K562 (cell line): ENCODE data around the gene GABRD. TPM values are rescaled to one million over a fixed set of nuclear protein-coding genes. Genes with fewer than 3 reads are reported as not detected.
A peak's percentile ranks its signal among the peaks of the same experiment; 100 is the strongest.

ENCODE experiments used
- ATF7 ChIP-seq: fragments of 450-650 bp; IDR thresholded peaks from 2 replicates; pipeline ENCODE4 v1.7.1; 2014; ENCODE audit warnings: mild to moderate bottlenecking, moderate library complexity
- BACH1 ChIP-seq: fragments of 200-800 bp; sonication (Bioruptor generic); IDR thresholded peaks from 2 replicates; pipeline ENCODE4 v1.6.1; 2016; ENCODE audit warnings: missing genetic modification characterization, missing compliant biosample characterization
- C11orf30 ChIP-seq: fragments of 450-650 bp; IDR thresholded peaks from 2 replicates; pipeline ENCODE4 v1.6.1; 2016; ENCODE audit warnings: low read depth, mild to moderate bottlenecking
- CHCHD3 ChIP-seq: fragments of 250-450 bp; sonication (Bioruptor Pico); IDR thresholded peaks from 2 replicates; pipeline ENCODE4 v2.1.2; 2022; ENCODE audit warnings: mild to moderate bottlenecking
- CTBP1 ChIP-seq: fragments of 450-650 bp; IDR thresholded peaks from 2 replicates; pipeline ENCODE4 v1.6.1; 2016; ENCODE audit warnings: borderline replicate concordance
- DDX20 ChIP-seq: fragments of 450-650 bp; IDR thresholded peaks from 2 replicates; pipeline ENCODE4 v1.6.1; 2016; ENCODE audit warnings: missing genetic modification characterization, low read depth, mild to moderate bottlenecking, missing compliant biosample characterization, moderate library complexity
- ELF4 ChIP-seq: fragments of 450-650 bp; formaldehyde crosslinking; IDR thresholded peaks from 2 replicates; pipeline ENCODE4 v1.4.0; 2022; ENCODE audit warnings: missing genetic modification characterization
- ETV6 ChIP-seq, 3 experiments: fragments of 150-350 bp in 1 of 3; sonication (generic) in 1 of 3; formaldehyde crosslinking in 1 of 3; IDR thresholded peaks; 2 replicates each; pipeline versions ENCODE4 v1.6.1 to v1.8.0; 2014 to 2022; ENCODE audit warnings: borderline replicate concordance in 2 of 3, low read depth in 2 of 3, antibody characterized with exemption in 1 of 3, low read length in 1 of 3, mild to moderate bottlenecking in 1 of 3, missing genetic modification reagents in 1 of 3
- FOSL1 ChIP-seq: fragments of 200-800 bp; sonication (Bioruptor generic); conservative IDR thresholded peaks from 2 replicates; pipeline ENCODE4 v1.6.1; 2016; ENCODE audit warnings: missing genetic modification characterization, missing compliant biosample characterization
- HNRNPLL ChIP-seq: fragments of 200-400 bp; formaldehyde crosslinking; IDR thresholded peaks from 2 replicates; pipeline ENCODE4 v1.6.1; 2017; ENCODE audit warnings: low read length, low read depth, mild to moderate bottlenecking; ENCODE audit not compliant: poor library complexity, severe bottlenecking
- MTA1 ChIP-seq: fragments of 450-650 bp; IDR thresholded peaks from 2 replicates; pipeline ENCODE4 v1.6.1; 2017; ENCODE audit warnings: borderline replicate concordance
- PHB ChIP-seq: fragments of 250-450 bp; sonication (Bioruptor Pico); IDR thresholded peaks from 2 replicates; pipeline ENCODE4 v1.5.0; 2021
- SNRNP70 ChIP-seq: fragments of 200-400 bp; formaldehyde crosslinking; optimal IDR thresholded peaks from 2 replicates; pipeline ENCODE3; 2017; ENCODE audit warnings: low read depth, low read length
- TAF15 ChIP-seq: fragments of 200-400 bp; formaldehyde crosslinking; IDR thresholded peaks from 2 replicates; pipeline ENCODE4 v1.6.1; 2017; ENCODE audit warnings: mild to moderate bottlenecking, low read depth, low read length, moderate library complexity
- TBL1XR1 ChIP-seq, 2 experiments: IDR thresholded peaks; 2 replicates each; pipeline ENCODE4 v1.6.1; 2012; ENCODE audit warnings: improper control_type of control experiment in 2 of 2, low read length in 2 of 2, mild to moderate bottlenecking in 1 of 2
- TRIM24 ChIP-seq, 2 experiments: fragments of 450-650 bp; IDR thresholded peaks; 2 replicates each; pipeline ENCODE4 v1.6.1; 2016
- ZBTB7A ChIP-seq: IDR thresholded peaks from 2 replicates; pipeline ENCODE4 v1.6.1; 2011; ENCODE audit warnings: low read depth, mild to moderate bottlenecking, low read length, moderate library complexity, borderline replicate concordance; ENCODE audit not compliant: control insufficient read depth
- polyA plus RNA-seq, 8 experiments: library from polyadenylated mRNA; depleted of rRNA in 4 of 8; stranded (reverse) in 5 of 8; unstranded in 3 of 8; fragments of >200 nt; fragmentation: Nextera tagmentation in 2 of 8; fragmentation: Illumina TruSeq in 1 of 8; extraction: Ambion mirVana in 2 of 8; extraction: Trizol in 1 of 8; gene quantifications; 2 replicates each; pipeline versions ENCODE4 v1.2.1 to v1.2.3, GENCODE V29; 2011 to 2014; ENCODE audit warnings: inconsistent platforms in 1 of 8, missing spikeins in 1 of 8
- total RNA-seq, 7 experiments: library from RNA; depleted of rRNA in 6 of 7; stranded (reverse); fragments of >200 nt in 6 of 7; fragmentation: Illumina TruSeq in 2 of 7; extraction: Trizol in 2 of 7; gene quantifications; 2 replicates each; pipeline versions ENCODE4 v1.2.1 to v1.2.3, GENCODE V29; 2011 to 2021; ENCODE audit warnings: low replicate concordance in 1 of 7
- TF ChIP-seq, protein P1 (sequence below): fragments of 450-650 bp; IDR thresholded peaks from 2 replicates; pipeline ENCODE4 v1.6.1; 2016; ENCODE audit warnings: low read depth, mild to moderate bottlenecking, moderate library complexity
- TF ChIP-seq, protein P2 (sequence below), 2 experiments: fragments of 450-650 bp; IDR thresholded peaks; 2 replicates each; pipeline ENCODE4 v1.6.1; 2016; ENCODE audit warnings: mild to moderate bottlenecking in 2 of 2, borderline replicate concordance in 1 of 2, low read depth in 1 of 2, moderate library complexity in 1 of 2

GABRD gene
- total and polyA plus RNA-seq, 9 of the 15 experiments (the other 6 are each of a cell fraction or from before 2014, with no cell fraction given) = 0.07 TPM; not detected in 8

DNA sequence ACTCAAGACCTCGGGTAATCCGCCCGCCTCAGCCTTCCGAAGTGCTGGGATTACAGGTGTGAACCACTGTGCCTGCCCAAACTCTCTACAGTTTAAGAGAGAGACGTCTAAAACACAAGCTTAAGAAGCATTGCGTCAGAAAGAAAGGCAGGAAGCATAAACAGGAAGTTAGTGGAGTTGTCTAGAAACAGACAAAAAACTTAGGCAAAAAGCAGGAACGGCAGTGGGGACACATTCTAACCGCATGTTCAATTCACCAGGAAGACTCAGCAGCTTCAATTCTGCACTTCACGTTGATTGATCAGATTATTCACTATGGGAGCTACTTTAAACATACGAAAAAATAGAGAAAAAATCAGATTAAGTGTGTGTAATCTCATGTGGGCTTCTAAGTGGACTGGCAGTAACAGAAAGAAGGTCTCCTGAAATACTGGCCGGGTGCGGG lies 22.9 kb upstream of the GABRD start (continued):
- TF ChIP-seq ZBTB7A (no peak), TAF15 (no peak), C11orf30 (no peak), PHB (CRISPR knock-in tag) (no peak), BACH1 (tag) (0 out of 2 replicates have a peak, but pooled peaks have one; percentile 47), DDX20 (tag) (no peak; the same call in 1 of the 2 replicates), CHCHD3 (no peak), TRIM24 (IDR thresholded peaks at IDR 0.05) (peak; percentile 78 to 85), FOSL1 (tag) (no peak), TBL1XR1 (IDR thresholded peaks at IDR 0.05; ENCODE audit: low read length in 2 of 2) (no peak), CTBP1 (peak; percentile 43), ATF7 (peak; percentile 85), ELF4 (CRISPR knock-in tag) (no peak), HNRNPLL (no peak), ETV6 (IDR thresholded peaks at IDR 0.05; ENCODE audit: borderline replicate concordance in 1 of 2, low read depth in 2 of 2, low read length in 1 of 2) (no peak), ETV6 (CRISPR knock-in tag; IDR thresholded peaks at IDR 0.05; ENCODE audit: borderline replicate concordance) (no peak), SNRNP70 (no peak), MTA1 (0 out of 2 replicates have a peak, but pooled peaks have one; percentile 14)
- TF ChIP-seq, protein P1, sequence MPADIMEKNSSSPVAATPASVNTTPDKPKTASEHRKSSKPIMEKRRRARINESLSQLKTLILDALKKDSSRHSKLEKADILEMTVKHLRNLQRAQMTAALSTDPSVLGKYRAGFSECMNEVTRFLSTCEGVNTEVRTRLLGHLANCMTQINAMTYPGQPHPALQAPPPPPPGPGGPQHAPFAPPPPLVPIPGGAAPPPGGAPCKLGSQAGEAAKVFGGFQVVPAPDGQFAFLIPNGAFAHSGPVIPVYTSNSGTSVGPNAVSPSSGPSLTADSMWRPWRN = no peak
- TF ChIP-seq, protein P2, sequence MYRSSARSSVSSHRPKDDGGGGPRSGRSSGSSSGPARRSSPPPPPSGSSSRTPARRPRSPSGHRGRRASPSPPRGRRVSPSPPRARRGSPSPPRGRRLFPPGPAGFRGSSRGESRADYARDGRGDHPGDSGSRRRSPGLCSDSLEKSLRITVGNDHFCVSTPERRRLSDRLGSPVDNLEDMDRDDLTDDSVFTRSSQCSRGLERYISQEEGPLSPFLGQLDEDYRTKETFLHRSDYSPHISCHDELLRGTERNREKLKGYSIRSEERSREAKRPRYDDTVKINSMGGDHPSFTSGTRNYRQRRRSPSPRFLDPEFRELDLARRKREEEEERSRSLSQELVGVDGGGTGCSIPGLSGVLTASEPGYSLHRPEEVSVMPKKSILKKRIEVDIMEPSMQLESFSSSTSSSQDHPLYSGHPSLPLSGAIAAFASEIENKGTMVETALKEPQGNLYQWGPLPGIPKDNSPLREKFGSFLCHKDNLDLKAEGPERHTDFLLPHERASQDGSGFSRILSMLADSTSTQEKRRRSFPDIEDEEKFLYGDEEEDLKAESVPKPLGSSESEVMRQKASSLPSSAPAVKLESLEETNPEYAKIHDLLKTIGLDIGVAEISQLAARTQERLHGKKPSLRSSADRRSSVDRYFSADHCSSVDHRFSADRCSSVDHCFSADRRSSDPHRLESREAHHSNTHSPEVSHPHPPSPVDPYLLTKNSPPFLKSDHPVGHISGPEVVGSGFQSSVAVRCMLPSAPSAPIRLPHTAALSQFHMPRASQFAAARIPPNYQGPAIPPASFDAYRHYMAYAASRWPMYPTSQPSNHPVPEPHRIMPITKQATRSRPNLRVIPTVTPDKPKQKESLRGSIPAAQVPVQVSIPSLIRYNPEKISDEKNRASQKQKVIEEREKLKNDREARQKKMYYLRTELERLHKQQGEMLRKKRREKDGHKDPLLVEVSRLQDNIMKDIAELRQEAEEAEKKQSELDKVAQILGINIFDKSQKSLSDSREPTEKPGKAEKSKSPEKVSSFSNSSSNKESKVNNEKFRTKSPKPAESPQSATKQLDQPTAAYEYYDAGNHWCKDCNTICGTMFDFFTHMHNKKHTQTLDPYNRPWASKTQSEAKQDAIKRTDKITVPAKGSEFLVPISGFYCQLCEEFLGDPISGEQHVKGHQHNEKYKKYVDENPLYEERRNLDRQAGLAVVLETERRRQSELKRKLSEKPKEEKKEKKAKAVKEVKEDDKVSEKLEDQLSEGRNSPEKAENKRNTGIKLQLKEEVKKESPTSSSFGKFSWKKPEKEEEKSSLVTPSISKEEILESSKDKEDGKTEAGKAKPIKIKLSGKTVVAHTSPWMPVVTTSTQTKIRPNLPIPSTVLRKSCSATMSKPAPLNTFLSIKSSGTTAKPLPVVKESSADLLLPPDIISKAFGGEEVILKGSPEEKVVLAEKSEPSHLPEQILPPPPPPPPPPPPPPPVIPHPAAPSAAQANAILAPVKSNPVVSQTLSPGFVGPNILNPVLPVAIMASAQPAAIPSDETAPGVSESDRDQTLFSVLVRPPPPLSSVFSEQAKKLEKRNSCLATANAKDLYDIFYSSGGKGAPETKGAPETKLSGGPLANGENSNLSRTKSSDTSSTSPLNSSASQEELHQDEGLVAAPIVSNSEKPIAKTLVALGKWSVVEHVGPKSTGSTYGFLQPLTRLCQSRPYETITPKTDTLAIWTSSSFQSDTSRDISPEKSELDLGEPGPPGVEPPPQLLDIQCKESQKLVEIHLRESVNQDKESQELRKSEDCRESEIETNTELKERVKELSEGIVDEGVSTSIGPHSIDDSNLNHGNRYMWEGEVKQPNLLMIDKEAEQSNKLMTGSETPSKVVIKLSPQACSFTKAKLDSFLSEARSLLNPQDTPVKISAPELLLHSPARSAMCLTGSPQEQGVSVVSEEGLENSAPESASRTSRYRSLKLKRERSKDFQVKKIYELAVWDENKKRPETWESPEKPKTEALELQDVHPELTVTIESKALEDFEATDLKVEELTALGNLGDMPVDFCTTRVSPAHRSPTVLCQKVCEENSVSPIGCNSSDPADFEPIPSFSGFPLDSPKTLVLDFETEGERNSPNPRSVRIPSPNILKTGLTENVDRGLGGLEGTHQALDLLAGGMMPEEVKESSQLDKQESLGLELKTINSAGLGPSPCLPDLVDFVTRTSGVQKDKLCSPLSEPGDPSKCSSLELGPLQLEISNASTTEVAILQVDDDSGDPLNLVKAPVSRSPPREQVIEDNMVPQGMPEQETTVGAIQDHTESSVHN (IDR thresholded peaks at IDR 0.05; ENCODE audit: borderline replicate concordance in 1 of 2, low read depth in 1 of 2) = 0 out of 4 replicates have a peak, but pooled peaks of 1 of the 2 experiments have one; percentile 83
